Adipose tissue (tissue), 3 donors: ENCODE results near the gene PCDHGB6. TPM values are rescaled to one million over a fixed set of nuclear protein-coding genes. Genes with fewer than 3 reads are reported as not detected.
"Not testable (repeated sequence)": the region's sequence is repeated elsewhere in the genome, so short reads cannot be mapped to it uniquely, and the experiment has no call there.

Experiments used
- H3K27ac ChIP-seq: one replicate; pipeline ENCODE4 v1.5.1; 2013; ENCODE audit warnings: low read depth, low read length
- WGBS, 3 donors: extraction: QIAGEN DNeasy Blood & Tissue Kit; methylation state at CpG; one replicate each; pipeline ENCODE4 v1.1.7; 2013; 5-methylcytosine and 5-hydroxymethylcytosine counted together
- polyA plus RNA-seq, 3 donors: library from polyadenylated mRNA; stranded (reverse); fragments of 200-250 nt; gene quantifications; one replicate each; pipeline ENCODE4 v1.2.3, GENCODE V29; 2013
- donor health status: healthy with polysubstance abuse.
- donor health status: Bipolar disorder and iron deficiency.
- donor health status: healthy.

Gene PCDHGB6
- 1 to 10 TPM; 1.0 to 2.4 (median 1.0) TPM for polyA plus RNA-seq

DNA sequence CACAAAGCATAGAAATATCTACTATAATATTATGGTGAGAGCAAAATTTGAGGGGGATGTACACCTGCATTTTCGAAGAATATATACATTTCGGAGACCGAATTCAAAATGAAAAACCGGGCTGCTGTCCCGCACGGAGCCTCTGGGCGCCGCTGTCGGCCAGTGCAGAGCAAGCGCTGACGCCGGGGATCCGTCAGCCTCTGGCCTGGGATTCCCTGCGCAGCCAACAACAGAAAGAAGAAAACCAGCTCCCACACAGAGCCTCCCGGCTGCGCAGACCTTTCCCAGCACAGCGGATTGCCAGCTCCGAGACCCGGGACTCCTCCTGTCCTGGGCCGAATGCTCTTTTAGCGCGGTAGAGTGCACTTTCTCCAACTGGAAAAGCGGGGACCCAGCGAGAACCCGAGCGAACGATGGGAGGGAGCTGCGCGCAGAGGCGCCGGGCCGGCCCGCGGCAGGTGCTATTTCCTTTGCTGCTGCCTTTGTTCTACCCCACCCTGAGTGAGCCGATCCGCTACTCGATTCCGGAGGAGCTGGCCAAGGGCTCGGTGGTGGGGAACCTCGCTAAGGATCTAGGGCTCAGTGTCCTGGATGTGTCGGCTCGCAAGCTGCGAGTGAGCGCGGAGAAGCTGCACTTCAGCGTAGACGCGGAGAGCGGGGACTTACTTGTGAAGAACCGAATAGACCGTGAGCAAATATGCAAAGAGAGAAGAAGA, at the start of gene PCDHGB6:
TSS of gene PCDHGB6 (plus strand) at position 232 of the 716 bp plus-strand sequence. CDS start at position 414, 182 bp downstream.
- not testable (repeated sequence) for H3K27ac ChIP-seq
- WGBS, 3 donors: 9 to 12% (median 10%) methylated on average over 46 to 49 of the region's 51 CpGs

DNA sequence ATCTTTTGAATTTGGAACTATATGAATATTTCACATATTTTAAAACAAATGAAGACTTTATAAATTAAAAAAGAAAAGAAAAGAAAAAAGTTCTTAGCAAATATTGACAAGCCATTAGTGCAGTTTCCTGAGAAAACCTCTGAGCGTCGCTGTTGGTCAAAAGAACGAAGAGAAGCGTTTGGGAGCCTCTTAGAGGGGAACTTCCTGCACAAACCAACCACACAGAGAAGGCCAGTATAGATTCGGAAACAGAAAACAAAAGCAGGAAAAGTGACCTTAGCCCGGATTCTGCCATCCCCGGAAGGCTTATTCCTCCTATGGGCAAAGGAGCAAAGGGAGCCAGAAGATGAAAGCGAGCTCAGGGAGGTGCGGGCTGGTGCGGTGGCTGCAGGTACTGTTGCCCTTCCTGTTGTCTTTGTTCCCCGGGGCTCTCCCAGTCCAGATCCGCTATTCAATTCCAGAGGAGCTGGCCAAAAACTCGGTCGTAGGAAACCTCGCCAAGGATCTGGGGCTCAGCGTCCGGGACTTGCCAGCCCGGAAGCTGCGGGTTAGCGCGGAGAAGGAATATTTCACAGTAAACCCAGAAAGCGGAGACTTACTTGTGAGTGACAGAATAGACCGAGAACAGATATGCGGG, 47.9 kb upstream of the PCDHGB6 start, which contains the start of gene PCDHGB2:
TSS of gene PCDHGB2 (plus strand) at position 205 of the 637 bp plus-strand sequence. CDS start at position 347, 142 bp downstream.
- 13 to 19% (median 17%) methylated on average over 24 of the region's 24 CpGs for WGBS, 3 donors
- H3K27ac ChIP-seq: no peak within 1 kb of the TSS

DNA sequence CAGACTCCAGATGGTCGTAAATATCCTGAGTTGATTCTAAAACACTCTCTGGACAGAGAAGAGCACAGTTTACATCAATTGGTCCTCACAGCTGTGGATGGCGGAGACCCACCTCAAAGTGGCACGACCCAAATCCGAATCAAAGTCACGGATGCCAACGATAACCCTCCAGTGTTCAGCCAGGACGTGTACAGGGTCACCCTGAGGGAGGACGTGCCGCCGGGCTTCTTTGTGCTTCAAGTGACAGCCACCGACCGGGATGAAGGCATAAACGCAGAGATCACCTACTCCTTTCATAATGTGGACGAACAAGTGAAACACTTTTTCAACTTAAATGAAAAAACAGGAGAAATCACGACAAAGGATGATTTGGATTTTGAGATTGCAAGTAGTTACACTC, 47.1 kb upstream of the PCDHGB6 start:
- 29 to 39% (median 33%) methylated on average over 15 of the region's 15 CpGs for WGBS, 3 donors
- H3K27ac ChIP-seq: no peak overlapping the region

DNA sequence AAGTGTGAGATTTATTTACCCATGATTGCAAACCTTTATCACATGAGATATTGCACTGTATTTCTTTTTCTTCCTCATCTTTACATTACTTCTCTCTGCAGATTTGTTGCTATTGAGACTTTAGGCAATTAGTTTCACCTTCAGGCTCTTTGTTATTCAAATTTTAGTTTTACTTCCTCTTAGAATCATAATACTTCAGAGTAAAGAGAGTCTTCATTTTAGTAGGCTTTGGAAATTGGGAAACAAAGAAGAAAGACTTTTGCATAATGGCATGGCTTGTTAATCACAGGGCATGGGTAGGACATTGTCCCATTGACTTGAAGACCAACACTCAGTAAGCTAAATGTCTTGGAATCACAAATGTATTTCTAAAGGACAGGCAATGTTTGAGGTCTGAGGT, 45.1 kb upstream of the PCDHGB6 start:
- no peak overlapping the region for H3K27ac ChIP-seq

DNA sequence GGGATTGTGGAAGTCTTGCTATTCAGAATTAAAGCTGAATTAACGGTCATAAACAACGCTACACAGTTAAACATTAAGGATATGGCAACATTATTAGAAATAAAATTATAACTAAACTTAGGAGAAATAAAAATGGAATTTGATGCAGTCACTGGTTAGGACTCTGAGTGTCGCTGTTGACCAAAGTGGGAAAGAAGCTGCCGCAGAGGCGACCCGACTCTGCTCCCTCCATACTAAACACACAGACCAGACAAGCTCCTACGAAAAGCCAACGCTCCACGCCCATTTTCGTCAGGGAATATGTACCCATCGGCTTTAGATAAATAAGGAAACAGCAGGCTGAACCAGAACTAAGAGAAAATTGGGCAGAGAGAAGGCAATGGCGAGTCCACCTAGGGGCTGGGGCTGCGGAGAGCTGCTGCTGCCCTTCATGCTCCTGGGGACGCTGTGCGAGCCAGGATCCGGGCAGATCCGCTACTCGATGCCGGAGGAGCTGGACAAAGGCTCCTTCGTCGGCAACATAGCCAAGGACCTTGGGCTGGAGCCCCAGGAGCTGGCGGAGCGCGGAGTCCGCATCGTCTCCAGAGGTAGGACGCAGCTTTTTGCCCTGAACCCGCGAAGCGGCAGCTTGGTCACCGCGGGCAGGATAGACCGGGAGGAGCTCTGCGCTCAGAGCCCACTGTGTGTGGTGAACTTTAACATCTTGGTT, 43.7 kb upstream of the PCDHGB6 start, which contains the start of gene PCDHGA5:
TSS of gene PCDHGA5 (plus strand) at position 211 of the 709 bp plus-strand sequence. CDS start at position 380, 169 bp downstream.
- no peak within 1 kb of the TSS for H3K27ac ChIP-seq
- WGBS, 3 donors: 12 to 19% (median 16%) methylated on average over 34 of the region's 34 CpGs

DNA sequence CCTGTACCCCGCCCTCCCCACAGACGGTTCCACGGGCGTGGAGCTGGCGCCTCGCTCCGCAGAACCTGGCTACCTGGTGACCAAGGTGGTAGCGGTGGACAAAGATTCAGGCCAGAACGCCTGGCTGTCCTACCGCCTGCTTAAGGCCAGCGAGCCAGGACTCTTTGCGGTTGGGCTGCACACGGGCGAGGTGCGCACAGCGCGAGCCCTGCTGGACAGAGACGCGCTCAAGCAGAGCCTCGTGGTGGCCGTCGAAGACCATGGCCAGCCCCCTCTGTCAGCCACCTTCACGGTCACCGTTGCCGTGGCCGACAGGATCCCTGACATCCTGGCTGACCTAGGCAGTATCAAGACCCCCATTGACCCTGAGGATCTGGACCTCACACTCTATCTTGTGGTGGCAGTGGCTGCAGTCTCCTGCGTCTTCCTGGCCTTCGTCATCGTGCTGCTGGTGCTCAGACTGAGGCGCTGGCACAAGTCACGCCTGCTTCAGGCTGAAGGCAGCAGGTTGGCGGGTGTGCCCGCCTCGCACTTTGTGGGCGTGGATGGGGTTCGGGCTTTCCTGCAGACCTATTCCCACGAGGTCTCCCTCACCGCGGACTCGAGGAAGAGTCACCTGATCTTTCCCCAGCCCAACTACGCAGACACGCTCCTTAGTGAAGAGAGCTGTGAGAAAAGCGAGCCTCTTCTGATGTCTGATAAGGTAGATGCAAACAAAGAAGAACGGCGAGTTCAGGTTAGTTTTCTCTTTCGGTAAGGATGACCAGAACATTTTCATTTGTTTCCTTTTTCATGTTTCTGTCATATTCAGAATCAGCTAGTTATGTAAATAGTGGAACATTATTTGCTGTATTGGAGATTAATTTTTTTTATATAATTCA, 41.6 kb upstream of the PCDHGB6 start:
- H3K27ac ChIP-seq: no peak overlapping the region
- WGBS, 3 donors: 30 to 38% (median 33%) methylated on average over 44 to 46 of the region's 46 CpGs

DNA sequence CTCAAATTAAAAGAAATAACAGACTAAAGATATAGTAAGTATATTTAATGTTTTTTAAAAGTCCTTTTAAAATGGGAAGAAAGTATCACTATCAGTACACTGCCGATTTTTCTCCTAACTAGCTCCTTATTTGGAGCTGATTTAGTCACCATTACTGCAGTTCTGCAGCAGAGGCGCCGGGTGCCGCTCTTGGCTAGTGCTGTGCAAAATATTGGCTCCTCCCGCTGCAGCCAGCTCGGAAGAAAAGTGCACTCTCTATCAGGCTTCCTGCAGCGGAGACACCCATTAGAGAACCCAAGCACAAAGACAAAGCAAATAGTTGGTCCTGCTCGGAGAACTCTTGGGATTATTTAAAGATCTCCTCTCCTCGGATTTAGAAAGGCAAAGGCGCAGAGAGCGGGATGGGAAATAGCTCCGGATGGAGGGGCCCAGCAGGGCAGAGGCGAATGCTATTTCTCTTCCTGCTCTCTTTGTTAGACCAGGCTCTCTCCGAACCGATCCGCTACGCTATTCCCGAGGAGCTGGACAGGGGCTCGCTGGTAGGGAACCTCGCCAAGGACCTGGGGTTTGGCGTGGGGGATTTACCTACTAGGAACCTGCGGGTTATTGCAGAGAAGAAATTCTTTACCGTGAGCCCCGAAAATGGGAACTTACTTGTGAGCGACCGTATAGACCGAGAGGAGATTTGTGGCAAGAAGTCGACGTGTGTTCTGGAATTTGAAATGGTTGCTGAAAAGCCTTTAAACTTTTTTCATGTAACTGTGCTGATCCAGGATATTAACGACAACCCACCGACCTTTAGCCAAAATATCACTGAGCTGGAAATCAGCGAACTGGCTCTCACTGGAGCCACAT, 37.6 kb upstream of the PCDHGB6 start, which contains the start of gene PCDHGB3:
TSS of gene PCDHGB3 (plus strand) at position 249 of the 855 bp plus-strand sequence. CDS start at position 402, 153 bp downstream.
- 15 to 18% (median 17%) methylated on average over 32 of the region's 32 CpGs for WGBS, 3 donors
- H3K27ac ChIP-seq: no peak within 1 kb of the TSS

DNA sequence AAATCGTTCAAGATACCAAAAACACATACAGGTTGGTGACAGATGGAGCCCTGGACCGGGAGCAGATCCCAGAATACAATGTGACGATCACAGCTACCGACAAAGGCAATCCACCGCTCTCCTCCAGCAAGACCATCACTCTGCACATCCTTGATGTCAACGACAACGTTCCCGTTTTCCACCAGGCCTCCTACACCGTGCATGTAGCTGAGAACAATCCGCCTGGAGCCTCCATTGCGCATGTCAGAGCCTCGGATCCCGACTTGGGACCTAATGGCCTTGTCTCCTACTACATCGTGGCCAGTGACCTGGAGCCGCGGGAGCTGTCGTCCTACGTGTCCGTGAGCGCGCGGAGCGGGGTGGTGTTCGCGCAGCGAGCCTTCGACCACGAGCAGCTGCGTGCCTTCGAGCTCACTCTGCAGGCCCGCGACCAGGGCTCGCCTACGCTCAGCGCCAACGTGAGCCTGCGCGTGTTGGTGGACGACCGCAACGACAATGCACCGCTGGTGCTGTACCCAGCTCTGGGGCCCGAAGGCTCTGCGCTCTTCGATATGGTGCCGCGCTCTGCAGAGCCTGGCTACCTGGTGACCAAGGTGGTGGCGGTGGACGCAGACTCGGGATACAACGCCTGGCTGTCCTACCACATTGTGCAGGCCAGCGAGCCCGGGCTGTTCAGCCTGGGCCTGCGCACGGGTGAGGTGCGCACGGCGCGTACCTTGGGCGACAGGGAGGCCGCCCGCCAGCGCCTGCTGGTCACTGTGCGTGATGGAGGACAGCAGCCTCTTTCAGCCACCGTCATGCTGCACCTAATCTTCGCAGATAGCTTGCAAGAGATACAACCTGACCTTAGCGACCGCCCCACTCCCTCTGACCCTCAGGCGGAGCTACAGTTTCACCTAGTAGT, 36.0 kb upstream of the PCDHGB6 start:
- no peak overlapping the region for H3K27ac ChIP-seq
- WGBS, 3 donors: 27 to 34% (median 29%) methylated on average over 69 of the region's 69 CpGs

DNA sequence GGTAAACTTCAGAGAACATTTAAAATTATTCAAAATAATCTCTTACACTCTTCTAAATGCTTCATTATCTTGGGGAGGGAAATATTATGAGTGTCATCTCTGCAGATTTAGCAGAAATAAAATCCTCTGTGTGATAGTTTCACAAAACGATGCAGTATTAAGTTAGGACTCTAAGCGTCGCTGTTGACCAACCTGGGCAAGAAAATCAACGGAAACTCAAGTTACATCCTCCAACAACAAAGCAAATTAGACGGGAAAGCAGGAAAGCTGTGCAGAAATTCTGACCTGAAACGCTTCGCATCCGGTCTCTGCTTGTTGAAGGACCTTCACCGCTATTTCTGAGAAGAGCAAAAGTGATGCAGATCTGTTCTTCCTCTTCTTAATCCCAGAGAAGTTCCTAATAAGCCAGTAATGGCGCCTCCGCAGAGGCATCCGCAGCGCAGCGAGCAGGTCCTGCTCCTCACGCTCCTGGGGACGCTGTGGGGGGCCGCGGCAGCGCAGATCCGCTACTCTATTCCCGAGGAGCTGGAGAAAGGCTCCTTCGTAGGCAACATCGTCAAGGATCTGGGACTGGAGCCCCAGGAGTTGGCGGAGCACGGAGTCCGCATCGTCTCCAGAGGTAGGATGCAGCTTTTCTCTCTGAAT, 34.0 kb upstream of the PCDHGB6 start, which contains the start of gene PCDHGA6:
TSS of gene PCDHGA6 (plus strand) at position 219 of the 645 bp plus-strand sequence. CDS start at position 412, 193 bp downstream.
- 10 to 20% (median 17%) methylated on average over 27 of the region's 27 CpGs for WGBS, 3 donors
- no peak within 1 kb of the TSS for H3K27ac ChIP-seq

DNA sequence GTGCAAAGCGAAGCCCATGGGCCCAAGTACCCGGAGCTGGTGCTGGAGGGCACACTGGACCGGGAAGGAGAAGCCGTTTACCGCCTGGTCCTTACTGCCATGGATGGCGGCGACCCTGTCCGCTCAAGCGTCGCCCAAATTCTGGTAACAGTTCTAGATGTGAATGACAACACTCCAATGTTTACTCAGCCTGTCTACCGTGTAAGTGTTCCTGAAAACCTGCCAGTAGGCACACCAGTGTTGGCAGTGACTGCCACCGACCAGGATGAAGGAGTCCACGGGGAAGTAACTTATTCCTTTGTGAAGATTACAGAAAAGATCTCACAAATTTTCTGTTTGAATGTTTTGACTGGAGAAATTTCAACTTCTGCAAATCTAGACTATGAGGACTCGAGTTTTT, 33.2 kb upstream of the PCDHGB6 start:
- H3K27ac ChIP-seq: no peak overlapping the region

DNA sequence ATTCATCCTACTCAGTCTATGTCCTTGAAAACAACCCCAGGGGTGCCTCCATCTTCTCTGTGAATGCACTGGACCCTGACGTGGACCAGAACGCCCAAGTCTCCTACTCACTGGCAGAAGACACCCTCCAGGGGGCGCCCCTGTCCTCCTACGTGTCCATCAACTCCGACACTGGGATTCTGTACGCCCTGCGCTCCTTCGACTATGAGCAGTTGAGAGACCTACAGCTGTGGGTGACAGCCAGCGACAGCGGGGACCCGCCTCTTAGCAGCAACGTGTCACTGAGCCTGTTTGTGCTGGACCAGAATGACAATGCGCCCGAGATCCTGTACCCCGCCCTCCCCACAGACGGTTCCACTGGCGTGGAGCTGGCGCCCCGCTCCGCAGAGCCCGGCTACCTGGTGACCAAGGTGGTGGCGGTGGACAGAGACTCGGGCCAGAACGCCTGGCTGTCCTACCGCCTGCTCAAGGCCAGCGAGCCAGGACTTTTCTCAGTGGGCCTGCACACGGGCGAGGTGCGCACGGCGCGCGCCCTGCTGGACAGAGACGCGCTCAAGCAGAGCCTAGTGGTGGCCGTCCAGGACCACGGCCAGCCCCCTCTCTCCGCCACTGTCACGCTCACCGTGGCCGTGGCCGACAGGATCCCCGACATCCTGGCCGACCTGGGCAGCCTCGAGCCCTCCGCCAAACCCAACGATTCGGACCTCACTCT, 32.2 kb upstream of the PCDHGB6 start:
- 42 to 50% (median 45%) methylated on average over 37 to 41 of the region's 48 CpGs for WGBS, 3 donors
- H3K27ac ChIP-seq: not testable (repeated sequence)

More for the DNA sequence above, 33.2 kb upstream of the PCDHGB6 start:
- 53 to 60% (median 55%) methylated on average over 14 of the region's 14 CpGs for WGBS, 3 donors

DNA sequence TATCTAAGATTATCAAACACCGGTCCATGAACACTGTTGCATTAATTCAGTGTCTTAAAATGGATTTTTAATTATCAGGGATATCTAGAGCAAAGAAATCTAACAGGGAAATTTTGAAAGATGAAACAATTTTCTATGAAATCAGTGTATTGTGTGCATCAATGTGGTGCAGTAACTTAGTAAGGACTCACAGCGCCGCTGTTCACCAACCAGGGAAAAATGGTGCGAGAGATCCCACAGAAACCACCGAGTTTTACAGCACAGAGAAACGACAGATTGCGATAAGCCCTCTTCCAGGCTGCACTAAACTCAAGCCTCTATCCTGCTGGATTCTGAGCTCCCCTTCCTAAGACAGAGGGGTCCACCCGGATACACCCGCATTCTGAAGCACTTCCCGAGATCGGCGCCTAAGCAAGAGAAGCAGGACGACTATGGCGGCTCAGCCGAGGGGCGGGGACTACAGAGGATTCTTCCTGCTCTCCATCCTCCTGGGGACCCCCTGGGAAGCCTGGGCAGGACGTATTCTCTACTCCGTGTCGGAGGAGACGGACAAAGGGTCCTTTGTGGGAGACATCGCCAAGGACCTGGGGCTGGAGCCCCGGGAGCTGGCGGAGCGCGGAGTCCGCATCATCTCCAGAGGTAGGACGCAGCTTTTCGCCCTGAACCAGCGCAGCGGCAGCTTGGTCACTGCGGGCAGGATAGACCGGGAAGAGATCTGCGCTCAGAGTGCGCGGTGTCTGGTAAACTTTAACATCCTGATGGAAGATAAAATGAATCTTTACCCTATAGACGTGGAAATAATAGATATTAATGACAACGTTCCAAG, 25.1 kb upstream of the PCDHGB6 start, which contains the start of gene PCDHGA7:
TSS of gene PCDHGA7 (plus strand) at position 274 of the 826 bp plus-strand sequence. CDS start at position 432, 158 bp downstream.
- H3K27ac ChIP-seq: no peak within 1 kb of the TSS
- 12 to 15% (median 14%) methylated on average over 37 of the region's 37 CpGs for WGBS, 3 donors

DNA sequence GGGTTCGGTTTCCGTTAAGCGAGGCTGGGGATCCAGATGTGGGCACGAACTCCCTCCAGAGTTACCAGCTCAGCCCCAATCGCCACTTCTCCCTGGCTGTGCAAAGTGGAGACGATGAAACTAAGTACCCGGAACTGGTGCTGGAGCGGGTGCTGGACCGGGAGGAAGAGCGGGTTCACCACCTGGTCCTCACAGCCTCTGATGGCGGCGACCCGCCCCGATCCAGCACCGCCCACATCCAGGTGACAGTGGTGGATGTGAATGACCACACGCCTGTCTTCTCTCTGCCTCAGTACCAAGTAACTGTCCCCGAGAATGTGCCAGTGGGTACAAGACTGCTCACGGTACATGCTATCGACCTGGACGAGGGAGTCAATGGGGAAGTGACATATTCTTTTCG, 24.5 kb upstream of the PCDHGB6 start:
- no peak overlapping the region for H3K27ac ChIP-seq
- WGBS, 3 donors: 27 to 35% (median 34%) methylated on average over 21 of the region's 21 CpGs
